Osteoblast (primary cell): ENCODE measurements around the gene CYB5A. TPM values are rescaled to one million over a fixed set of nuclear protein-coding genes. Genes with fewer than 3 reads are reported as not detected.
A peak's percentile ranks its signal among the peaks of the same experiment; 100 is the strongest.

Source experiments
- DNase-seq: peaks from one replicate; pipeline ENCODE4 v3.0.0; 2011; ENCODE audit warnings: low spot score, mixed read lengths; ENCODE audit not compliant: insufficient read length; ENCODE audit errors: missing footprints
- H2AFZ ChIP-seq: 2 replicates; pipeline ENCODE4 v1.6.0; 2011; ENCODE audit warnings: mild to moderate bottlenecking, low read length
- H3K27ac ChIP-seq: 2 replicates; pipeline ENCODE4 v1.5.1; 2011; ENCODE audit warnings: mild to moderate bottlenecking, low read depth, low read length, moderate library complexity
- H3K27me3 ChIP-seq: 2 replicates; pipeline ENCODE4 v1.6.0; 2012; ENCODE audit warnings: mild to moderate bottlenecking, control low read depth, inconsistent platforms, low read length, moderate library complexity; ENCODE audit not compliant: insufficient read depth
- H3K36me3 ChIP-seq: 2 replicates; pipeline ENCODE4 v1.5.1; 2011; ENCODE audit warnings: mild to moderate bottlenecking, low read length, control low read depth, moderate library complexity; ENCODE audit not compliant: insufficient read depth
- H3K4me1 ChIP-seq: 2 replicates; pipeline ENCODE4 v1.5.1; 2011; ENCODE audit warnings: mild to moderate bottlenecking, low read length, control low read depth, moderate library complexity; ENCODE audit not compliant: insufficient read depth
- H3K4me2 ChIP-seq: 2 replicates; pipeline ENCODE4 v1.6.0; 2011; ENCODE audit warnings: mild to moderate bottlenecking, low read length; ENCODE audit not compliant: insufficient read depth
- H3K4me3 ChIP-seq: fragments of 200-600 bp; sonication (generic); 3 replicates; pipeline ENCODE4 v1.5.1; 2012; ENCODE audit warnings: mild to moderate bottlenecking, low read length, inconsistent platforms; ENCODE audit not compliant: insufficient read depth
- H3K79me2 ChIP-seq: 2 replicates; pipeline ENCODE4 v1.6.0; 2012; ENCODE audit warnings: mild to moderate bottlenecking, low read length, control low read depth, inconsistent platforms; ENCODE audit not compliant: insufficient read depth
- H3K9me3 ChIP-seq: 2 replicates; pipeline ENCODE4 v1.5.1; 2011; ENCODE audit warnings: low read depth, low read length, control low read depth
- H4K20me1 ChIP-seq: 2 replicates; pipeline ENCODE4 v1.6.0; 2012; ENCODE audit warnings: mild to moderate bottlenecking, low read length, control low read depth; ENCODE audit not compliant: insufficient read depth
- CTCF ChIP-seq: IDR thresholded peaks from 2 replicates; pipeline ENCODE4 v1.5.1; 2011; ENCODE audit warnings: mild to moderate bottlenecking, low read depth, low read length, moderate library complexity; ENCODE audit errors: extremely low read depth
- total RNA-seq: library from RNA; depleted of rRNA; stranded (reverse); fragments of >200 nt; gene quantifications from 2 replicates; pipeline ENCODE4 v1.2.3, GENCODE V29; 2012

CYB5A gene, protein sequence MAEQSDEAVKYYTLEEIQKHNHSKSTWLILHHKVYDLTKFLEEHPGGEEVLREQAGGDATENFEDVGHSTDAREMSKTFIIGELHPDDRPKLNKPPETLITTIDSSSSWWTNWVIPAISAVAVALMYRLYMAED
- total RNA-seq = 51.9 and 55.4 TPM in 2 replicates

DNA sequence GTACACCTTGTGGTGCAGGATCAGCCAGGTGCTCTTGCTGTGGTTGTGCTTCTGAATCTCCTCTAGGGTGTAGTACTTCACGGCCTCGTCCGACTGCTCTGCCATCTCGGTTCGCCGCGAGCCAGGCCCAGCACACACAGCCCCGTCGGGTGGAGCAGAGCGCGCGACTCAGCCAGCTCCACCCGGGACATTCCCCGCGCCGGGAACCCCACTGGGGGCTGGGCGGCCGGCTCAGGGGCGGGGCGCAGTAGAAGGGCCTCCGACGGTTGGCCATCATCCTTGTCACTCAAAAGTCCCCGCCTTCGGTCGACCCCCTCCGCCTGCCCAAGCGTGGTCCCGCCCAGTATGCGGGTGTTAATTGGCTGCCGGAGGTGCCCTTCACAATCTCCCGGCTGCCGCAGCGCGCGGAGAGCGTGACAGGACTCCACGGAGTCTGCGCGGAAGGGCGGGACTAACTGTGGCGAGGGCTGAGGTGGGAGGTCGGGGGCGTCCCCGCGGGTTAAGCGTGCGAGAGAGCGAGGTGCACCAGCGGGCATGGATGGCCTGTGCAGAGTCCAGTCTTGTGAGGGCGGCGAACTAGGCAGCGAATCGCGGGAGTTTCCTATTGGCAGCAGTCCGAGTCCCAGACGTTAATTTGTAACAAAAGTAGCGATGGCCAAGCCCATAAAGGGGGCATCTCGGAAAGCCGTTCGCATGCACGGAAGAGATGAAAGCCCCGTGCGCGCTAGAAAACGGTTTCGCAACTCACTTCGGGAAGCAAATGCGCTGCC is at the start of gene CYB5A:
CYB5A (minus strand) TSS at position 193 of the 770 bp plus-strand sequence; CDS start at position 105, 88 bp downstream.
- peaks cover 22% of the 10 kb centered on the region for H3K4me1 ChIP-seq
- H3K79me2 ChIP-seq = no peaks in the 10 kb centered on the region
- peak within 1 kb of the TSS; percentile 8 for H3K27ac ChIP-seq
- H2AFZ ChIP-seq = peak within 1 kb of the TSS; percentile 97
- TF ChIP-seq CTCF = no peak
- no peaks in the 10 kb centered on the region for H3K27me3 ChIP-seq
- H3K4me2 ChIP-seq = peak within 1 kb of the TSS; percentile 97
- H3K9me3 ChIP-seq = no peaks in the 10 kb centered on the region
- peak within 1 kb of the TSS; percentile 96 for H3K4me3 ChIP-seq
- DNase-seq = peak; percentile 99
- H4K20me1 ChIP-seq = no peaks in the 10 kb centered on the region
- no peaks in the 10 kb centered on the region for H3K36me3 ChIP-seq

GRCh38 chr18:74337912-74338309 is 46.1 kb upstream of the CYB5A start:
- H3K4me2 ChIP-seq = no peak overlapping the region
- H2AFZ ChIP-seq = no peak overlapping the region
- H3K36me3 ChIP-seq = no peaks in the 10 kb centered on the region
- no peaks in the 10 kb centered on the region for H3K79me2 ChIP-seq
- no peak for DNase-seq
- H3K27ac ChIP-seq = no peak overlapping the region
- H3K4me1 ChIP-seq = no peaks in the 10 kb centered on the region
- no peak for TF ChIP-seq CTCF
- H3K27me3 ChIP-seq = no peaks in the 10 kb centered on the region
- no peak overlapping the region for H3K4me3 ChIP-seq
- no peaks in the 10 kb centered on the region for H3K9me3 ChIP-seq
- H4K20me1 ChIP-seq = no peaks in the 10 kb centered on the region

GRCh38 chr18:74337155-74337911 is 45.6 kb upstream of the CYB5A start:
- Histone ChIP-seq H3K27me3 (no peaks in the 10 kb centered on the region), H4K20me1 (no peaks in the 10 kb centered on the region), H3K36me3 (no peaks in the 10 kb centered on the region), H3K27ac (no peak overlapping the region), H3K9me3 (no peaks in the 10 kb centered on the region), H3K79me2 (no peaks in the 10 kb centered on the region), H2AFZ (no peak overlapping the region), H3K4me1 (no peaks in the 10 kb centered on the region), H3K4me2 (no peak overlapping the region), H3K4me3 (no peak overlapping the region)
- TF ChIP-seq CTCF = no peak
- no peak for DNase-seq

DNA sequence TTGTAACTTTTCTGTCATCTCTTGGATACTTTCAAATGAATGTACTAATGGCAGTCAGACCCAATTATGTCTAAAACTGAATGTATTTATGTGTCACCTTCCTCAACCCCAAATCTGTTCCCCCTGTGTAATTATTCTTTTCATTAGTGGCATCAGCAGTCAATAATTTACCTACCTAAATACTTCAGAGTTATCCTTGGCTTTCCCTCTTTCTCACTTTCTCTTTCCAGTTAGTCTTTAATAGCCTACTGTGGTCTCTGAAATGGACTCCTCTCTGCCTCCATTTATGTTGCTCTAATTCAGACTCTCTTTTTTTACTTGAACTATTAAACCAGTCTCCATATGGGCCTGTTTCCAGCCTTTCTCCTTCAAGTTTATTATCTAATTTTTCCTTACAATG is 44.9 kb upstream of the CYB5A start:
- Histone ChIP-seq H3K79me2 (no peaks in the 10 kb centered on the region), H3K4me1 (no peaks in the 10 kb centered on the region), H4K20me1 (no peaks in the 10 kb centered on the region), H3K27ac (no peak overlapping the region), H3K27me3 (no peaks in the 10 kb centered on the region), H3K4me3 (no peak overlapping the region), H3K9me3 (no peaks in the 10 kb centered on the region), H2AFZ (no peak overlapping the region), H3K36me3 (no peaks in the 10 kb centered on the region), H3K4me2 (no peak overlapping the region)
- no peak for TF ChIP-seq CTCF
- no peak for DNase-seq
